HG03135 (cell line): Measurements from ENCODE around the gene BOLA1.
"Not testable (repeated sequence)": the region's sequence is repeated elsewhere in the genome, so short reads cannot be mapped to it uniquely, and the experiment has no call there.

Experiments
- ATAC-seq: cut with Tn5 transposase; IDR thresholded peaks from one replicate; pipeline ENCODE4 v1.9.1; 2021; ENCODE audit warnings: mild to moderate bottlenecking, moderate library complexity; ENCODE audit not compliant: unreplicated experiment

Gene BOLA1

DNA sequence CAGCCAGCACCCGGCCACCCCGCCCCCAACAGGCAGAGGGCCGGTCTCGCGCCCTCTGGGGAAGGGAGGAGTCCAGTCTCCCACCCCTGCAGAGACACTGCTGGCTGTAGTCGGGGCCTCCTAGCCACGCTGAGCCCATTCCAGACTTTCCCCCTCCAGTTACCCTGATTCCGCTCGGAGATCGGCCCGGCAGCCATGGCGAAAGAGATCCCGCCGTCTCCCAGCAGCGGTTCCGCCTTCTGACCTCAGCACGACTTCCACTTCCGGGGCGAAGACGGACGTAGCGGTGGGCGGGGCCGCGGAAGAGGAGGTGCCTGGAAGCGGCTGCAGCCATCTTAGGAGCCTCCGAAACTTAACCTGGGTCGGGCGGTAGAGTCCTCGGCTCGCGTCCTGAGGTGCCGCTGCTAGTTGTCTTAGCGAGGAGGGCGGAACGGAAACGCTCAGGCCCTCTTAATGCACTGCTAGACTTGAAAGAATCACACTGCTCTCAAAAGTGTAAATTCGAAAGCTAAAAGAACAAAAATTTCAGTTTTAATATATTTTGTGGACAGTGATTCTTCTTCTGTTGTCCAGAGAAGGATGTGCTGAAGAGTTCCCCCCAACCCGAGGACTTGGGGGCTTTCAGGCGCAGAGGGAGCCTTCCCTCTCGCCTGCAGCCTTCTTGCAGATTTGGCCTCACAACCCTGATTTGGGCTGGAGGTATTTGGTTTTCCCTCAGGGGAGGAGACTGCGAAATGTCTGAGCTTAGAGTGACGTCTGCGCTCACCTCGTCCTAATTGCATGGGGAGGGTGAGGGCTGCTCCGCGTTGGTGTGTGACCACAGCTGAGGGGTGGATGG, 28.4 kb downstream of the BOLA1 start, which contains the start of gene SF3B4:
Gene SF3B4, minus strand, starts transcription at position 241 of the 838 bp plus-strand sequence. Its CDS starts 44 bp downstream, at position 197.
- ATAC-seq: peak; percentile 97

GRCh38 chr1:149928401-149928724, 29.0 kb downstream of the BOLA1 start:
- ATAC-seq: no peak

GRCh38 chr1:149929856-149930255, 30.5 kb downstream of the BOLA1 start:
- ATAC-seq: no peak

DNA sequence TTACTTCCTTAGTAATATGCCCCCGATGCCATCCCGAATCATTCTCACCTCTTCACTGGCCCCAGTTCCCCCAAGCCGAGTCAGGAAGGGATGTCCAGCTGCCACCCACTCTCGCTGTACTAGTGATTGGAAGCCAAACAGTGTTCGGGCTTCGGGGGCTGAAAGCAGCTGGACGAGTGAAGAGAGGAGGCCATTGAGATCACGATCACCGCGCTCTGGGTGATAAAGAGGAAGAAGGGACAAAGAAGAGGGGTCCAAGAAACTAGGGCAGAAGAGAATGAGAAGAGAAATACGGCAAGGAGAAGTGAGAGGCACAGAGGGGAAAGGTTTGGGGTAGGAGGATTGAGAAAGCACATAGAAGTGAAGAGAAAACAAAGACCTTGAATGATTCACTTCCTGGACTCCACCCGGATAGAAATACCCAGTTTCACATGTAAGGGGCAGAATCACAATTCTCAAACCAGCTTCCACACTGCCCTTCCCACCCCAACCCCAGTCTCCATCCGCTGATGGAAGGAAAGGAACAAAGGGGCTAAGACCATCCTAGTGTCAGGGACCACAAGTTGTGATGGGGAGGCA, 31.9 kb downstream of the BOLA1 start:
- ATAC-seq: no peak

- ATAC-seq: no peak
Observed at GRCh38 chr1:149932474-149932873, 33.1 kb downstream of the BOLA1 start.

DNA sequence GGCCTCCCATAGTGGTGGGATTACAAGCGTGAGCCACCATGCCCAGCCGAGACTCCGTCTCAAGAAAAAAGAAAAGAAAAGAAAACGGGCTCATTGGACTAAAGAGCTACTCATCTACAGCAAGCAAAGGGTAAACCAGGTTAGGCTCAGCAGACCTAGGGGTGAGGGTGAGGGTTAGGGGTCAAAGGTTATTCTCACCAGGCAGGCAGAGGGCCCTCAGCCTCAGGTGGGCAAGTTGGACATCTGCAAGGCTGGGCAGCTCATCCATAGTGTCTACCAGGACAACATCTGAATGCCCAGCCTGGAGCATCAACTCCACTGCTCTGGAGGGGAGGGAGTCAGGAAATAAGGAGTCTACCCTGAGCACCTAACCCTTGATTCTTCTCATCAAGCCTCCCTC, 33.8 kb downstream of the BOLA1 start:
- no peak for ATAC-seq

- ATAC-seq: no peak
Observed at GRCh38 chr1:149934356-149934755, 35.0 kb downstream of the BOLA1 start.

DNA sequence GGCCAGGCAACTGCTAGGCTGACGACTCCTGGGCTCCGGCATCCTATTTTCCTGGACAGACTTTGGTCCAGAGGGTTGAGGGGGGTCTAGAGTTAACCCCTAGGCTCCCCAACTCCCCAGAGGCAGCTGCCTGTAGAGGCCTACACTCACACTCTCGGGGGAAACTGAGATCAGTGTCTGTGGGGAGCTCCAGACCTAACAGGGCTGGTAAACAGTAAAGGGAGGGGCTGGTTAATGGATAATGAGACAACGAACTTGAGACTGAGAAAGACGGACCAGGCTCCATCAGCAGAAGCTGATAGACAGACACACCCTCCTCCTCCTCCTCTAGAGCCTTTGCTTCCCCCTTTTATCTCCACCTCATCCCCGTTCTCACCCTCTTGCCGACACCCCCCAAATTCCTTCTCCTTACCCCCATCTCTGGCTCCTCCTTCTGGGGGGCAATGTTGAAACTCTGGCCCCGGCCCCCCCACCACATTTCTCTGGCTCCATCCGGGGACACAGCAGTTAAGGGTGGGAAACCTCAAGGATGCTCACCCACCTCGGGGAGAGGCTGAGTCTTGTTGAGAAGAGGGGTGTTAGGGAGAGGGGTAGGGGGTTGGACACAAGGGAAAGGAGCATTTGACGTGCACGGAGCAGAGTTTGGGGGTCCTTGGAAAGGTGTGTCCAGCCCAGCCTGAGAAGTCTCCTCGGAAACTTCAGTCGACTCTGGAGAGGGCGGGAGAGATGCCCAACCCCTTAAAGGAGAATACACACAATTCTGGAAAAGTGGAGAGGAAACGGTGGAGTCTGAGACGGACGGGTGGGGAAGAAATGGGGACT, 37.0 kb downstream of the BOLA1 start, which contains the start of gene MTMR11:
Gene MTMR11, minus strand, starts transcription at position 710 of the 822 bp plus-strand sequence. Its CDS starts 232 bp downstream, at position 478.
- ATAC-seq: no peak

DNA sequence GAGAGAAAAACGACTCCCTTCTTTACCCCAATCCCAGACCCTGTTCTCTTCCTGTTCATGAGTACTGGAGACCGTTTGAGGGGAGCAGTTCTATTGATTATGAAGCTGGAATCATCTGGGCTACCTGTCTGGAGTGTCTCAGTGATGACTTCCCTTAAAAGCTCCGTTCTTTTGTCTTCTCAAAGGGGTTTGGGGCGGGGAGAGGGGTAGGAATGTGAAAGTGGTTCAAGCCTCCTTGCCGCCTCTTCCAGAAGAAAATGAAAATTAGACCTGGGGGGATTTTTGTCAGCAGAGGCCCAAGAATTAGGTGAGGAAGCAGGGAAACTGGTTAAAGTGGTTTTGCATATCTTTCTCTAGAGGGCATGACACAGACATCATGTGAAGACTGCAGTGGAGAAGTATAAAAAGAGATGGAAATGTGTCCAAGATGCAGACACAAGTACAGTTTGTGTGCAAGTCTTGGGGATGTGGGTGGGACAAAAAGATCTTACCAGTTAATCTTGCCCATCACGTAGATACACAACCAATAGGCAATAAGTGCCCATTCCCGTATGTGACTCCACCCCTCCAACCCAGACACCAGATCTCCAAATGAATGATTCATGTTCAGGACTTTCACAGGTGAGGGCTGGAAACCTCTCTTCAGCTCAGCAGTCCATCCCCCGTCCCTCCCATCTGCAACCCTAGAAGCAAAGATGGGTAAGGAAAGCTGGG, 37.8 kb downstream of the BOLA1 start:
- no peak for ATAC-seq

DNA sequence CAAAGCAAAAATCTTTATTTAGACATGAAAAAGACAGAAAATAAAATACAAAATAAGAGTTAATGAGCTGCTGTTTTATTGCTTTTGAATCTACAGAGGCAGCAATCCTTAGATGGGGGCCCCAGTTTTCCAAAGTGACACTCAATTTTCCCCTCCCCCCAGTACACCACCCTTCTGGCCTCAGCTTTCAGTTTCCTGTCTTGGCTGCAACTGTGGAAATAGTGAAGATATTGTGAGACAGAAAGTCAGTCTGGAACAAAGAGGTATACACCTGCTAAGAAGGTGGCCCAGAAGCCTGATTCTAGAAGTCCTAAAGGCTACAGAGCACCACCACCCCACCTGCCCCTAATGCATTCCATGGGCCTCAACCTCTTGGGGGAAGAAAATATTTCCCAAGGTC, 38.4 kb downstream of the BOLA1 start:
- no peak for ATAC-seq

DNA sequence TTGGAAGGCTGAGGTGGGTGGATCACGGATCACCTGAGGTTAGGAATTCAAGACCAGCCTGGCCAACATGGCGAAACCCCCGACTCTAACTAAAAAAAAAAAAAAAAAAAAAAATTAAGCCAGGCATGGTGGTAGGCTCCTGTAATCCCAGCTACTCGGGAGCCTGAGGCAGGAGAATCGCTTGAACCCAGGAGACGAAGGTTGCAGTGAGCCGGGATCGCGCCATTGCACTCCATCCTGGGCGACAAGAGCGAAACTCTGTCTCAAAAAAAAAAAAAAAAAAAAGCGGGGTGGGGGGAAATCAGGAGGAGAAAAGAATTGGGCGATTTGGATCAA, 39.3 kb downstream of the BOLA1 start:
- not testable (repeated sequence) for ATAC-seq

- ATAC-seq: no peak
Observed at GRCh38 chr1:149940427-149940826, 41.1 kb downstream of the BOLA1 start.

DNA sequence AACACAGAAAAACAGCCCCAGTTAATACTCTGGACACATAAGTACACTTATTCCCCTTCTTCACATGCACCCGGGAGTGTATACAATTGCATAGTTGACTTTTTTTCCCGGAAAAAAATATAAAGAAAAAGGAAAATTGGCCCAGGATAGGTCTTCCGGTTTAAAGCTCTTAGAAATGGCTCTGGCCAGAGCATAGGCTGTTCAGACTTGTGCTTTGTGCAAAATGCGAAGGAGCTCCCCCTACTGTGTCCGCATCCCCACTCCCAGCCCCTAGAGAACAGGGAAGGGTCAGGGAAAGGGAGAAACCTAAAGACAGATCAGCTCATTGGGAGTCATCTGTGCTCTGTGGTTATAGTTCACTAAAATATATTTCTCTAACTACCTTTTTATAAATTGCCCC, 42.8 kb downstream of the BOLA1 start:
- ATAC-seq: no peak

DNA sequence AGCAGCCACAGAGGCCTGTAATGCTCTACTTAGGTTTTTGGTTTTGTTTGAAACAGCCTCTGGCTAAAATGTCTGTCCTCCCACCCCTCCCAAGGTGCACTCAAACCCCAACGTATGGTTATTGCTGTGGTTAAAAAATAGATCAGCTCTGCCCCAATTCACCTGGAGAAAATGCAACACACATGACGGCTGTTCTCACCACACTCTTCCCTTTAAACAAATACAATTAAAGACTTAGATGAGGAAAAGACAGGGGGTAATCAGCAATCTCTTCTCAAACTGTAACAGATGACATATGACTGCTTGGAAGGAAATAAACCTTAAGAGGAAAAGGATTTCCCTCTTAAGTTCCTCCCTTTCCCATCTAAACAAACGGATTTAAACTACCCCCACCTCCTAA, 43.5 kb downstream of the BOLA1 start:
- ATAC-seq: no peak

DNA sequence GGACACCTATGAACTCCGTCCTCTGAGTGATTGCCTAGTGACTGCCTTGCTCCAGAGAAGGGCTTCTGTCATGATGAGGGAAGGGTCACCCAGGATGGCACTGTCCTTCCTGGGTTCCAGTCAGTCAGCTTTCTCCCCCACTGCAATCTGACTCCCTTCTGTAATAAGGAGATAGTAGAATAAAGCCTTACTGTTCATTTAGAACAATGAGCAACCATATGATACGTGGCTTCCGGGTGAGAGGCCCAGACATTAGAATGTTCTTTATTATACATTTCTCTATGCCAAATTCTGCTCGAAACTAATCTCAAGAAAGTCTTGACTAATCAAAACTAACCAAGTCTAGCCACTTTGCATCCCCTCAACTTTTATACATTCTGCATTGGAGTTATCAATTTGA, 45.8 kb downstream of the BOLA1 start:
- no peak for ATAC-seq

GRCh38 chr1:149949911-149950310, 50.5 kb downstream of the BOLA1 start:
- no peak for ATAC-seq
